D341Med (cell line): ENCODE results near the gene SAMD13.

Source experiments
- DNase-seq: peaks from one replicate; pipeline ENCODE4 v3.0.0; 2012; ENCODE audit warnings: low spot score

Gene SAMD13

GRCh38 chr1:84301004-84301784, at the start of gene SAMD13:
Gene SAMD13 (plus strand): TSS chr1:84301708. CDS start chr1:84303235, 1,527 bp downstream.
- peak; percentile 43 for DNase-seq

DNA sequence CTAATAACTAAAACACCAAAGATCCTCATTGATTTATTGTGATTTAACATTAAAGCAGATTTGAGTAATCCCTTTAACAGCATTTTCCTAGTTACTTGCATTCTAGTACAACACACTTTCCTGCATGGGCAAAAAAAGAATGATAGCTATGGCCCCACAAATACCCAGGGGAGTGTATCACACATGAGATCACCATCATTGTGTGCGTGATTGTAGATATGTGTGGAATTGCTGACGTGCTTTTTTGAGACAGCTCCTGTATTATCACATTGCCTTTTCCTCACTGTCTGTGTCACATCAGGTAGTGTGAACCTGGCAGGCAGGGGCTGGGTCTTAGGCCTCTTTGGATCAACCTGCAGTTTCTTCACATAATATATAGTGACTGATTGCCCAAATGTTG, 48.5 kb upstream of the SAMD13 start:
- DNase-seq: no peak

GRCh38 chr1:84253891-84254290, 47.6 kb upstream of the SAMD13 start:
- no peak for DNase-seq

DNA sequence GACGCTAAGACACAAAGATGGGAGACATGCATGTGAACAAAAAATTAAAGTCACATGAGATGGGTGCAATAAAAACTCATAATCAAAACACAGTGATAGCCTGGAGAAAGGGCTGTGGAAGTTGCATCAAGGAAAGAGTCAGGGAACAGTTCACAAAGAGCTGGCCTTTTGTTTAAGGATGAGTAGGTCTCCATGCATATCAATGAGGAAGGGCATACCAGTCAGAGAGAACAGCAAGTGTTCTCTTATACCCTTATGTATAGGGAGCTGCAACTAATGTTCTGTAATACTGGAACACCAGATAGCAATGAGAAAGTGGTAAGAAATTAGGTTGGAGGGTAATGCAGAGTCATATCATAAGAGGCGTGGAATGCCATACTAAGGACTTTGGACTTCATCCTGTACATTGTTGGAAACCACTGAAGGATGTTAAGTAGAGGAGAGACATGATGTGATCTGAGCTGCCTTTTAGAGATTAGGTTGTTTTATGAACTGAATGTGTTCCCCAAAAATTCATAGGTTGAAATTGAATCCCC, 46.7 kb upstream of the SAMD13 start:
- DNase-seq: no peak

- DNase-seq: no peak
These were observed 45.9 kb upstream of the SAMD13 start for GRCh38 chr1:84255582-84255981.

- DNase-seq: no peak
These were observed 43.9 kb upstream of the SAMD13 start for GRCh38 chr1:84257617-84258016.

DNA sequence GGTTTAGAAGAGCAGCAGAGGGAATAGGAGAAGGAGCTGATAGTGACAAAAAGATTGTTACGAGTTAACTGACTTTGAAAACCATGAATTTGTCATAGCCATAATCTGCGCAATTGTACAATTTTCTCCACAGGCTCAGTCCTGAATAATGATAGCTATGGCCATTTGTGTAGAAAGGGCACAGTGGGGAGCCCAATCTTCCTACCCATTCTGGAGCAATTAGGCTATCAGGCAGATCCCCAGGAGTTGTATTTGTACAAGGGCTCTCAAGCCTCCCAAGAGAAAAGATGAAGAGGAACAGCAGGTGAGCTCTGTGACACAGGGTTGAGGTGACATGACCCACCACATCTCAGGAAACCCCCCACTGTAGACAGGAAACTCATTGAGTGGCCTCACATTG, 42.1 kb upstream of the SAMD13 start:
- DNase-seq: no peak

- no peak for DNase-seq
These were observed 41.5 kb upstream of the SAMD13 start for GRCh38 chr1:84259989-84260388.

DNA sequence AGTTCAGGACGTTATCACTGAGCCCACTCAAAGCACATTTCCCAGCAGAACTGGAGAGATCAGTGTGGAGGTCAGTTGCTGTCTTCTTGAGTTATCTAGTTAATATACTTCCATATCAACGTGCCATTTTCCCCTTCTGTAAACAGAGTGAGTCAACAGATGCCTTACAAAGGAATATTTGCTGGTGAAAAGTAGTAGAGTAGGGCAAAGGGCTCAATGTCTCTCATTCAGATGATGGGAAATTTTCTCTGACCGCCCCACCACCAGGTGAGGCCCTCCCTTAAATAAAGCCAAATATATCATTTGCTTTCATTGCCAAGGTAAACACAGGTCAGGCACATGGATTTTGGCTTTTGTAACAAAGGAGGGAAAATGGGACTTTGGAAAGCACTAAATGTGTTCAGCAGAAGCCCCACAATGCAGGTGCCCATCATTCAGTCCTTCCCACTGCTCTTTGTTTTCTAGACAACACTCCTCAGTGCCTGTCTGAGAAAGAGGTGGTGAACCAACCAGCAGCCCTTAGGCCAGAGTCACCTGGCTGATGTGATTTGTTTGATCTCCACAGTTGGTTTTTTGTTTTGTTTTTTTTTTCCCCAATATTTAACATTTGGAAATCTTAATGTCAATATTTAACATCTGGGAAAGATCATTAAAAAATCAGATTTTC, 40.5 kb upstream of the SAMD13 start:
- DNase-seq: no peak

DNA sequence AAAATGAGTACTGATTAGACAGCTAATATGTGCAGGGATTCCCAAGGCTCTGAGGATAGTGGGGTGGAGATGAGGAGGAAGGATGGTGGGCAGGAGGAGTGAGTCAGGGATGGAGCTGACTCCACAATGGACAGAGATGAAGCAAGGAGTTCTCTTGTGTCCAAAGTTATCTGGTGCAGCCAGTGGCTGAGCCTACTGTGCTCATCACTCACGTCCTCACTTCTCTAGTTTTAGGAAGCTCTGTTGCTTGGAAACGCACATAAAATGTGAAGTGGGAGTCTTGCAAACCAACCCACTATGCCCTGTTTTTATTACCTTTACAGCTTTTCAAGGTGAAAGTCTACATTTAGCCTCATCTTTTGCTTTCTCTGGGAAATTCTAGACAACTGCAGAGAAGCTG, 36.5 kb upstream of the SAMD13 start:
- DNase-seq: no peak

GRCh38 chr1:84265867-84266266, 35.6 kb upstream of the SAMD13 start:
- DNase-seq: no peak

- DNase-seq: no peak
These were observed 34.8 kb upstream of the SAMD13 start for GRCh38 chr1:84266748-84267147.

DNA sequence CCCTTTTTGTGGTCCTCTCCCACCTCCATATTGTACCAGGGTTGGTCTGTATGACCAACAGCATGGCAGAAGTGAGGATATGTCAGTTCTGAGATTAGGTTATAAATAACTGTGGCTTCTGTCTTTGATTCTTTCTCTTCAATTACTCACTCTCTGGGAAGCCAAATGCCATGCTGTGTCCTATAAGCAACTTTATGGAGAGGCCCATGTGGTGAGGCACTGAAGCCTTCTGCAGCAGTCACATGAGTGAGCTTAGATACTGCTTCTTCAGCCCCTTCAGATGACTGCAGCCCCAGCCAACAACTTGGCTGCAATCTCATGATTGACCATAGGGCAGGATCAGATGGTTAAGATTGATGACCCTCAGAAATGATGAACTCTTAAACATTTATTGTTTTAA, 34.0 kb upstream of the SAMD13 start:
- no peak for DNase-seq

DNA sequence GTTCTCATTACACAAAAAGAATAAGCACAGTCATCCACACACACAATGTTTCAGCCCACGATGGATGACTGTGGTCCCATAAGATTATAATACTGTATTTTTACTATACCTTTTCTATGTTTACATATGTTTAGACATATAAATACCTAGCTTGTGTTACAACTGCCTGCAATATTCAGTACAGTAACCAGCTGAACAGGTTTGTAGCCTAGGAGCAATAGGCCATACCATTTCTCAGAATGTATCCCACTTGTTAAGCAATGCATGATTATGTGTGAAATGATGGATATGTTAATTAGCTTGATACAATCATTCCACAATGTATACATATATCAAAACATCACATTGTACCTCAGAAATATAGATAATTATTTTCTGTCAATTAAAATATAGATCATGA, 33.2 kb upstream of the SAMD13 start:
- DNase-seq: no peak

DNA sequence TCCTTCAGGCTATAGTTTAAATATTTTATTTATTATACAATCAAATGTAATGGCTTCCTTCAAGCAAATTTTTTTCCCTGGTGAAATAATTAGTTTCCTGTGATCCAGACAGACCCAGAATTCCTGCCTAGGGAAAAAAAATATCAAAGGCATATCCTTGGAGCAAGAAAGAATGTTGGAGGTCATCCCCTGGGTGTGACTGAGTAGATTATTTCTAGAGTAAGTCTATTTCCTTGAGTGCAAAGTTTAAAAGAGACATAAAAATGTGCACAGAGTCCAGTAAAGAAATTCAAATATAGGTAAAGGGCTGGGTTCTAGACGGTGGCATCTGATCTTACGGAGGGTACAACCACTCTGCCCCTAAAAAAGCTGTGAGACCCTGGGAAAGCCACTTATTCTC, 32.2 kb upstream of the SAMD13 start:
- no peak for DNase-seq

DNA sequence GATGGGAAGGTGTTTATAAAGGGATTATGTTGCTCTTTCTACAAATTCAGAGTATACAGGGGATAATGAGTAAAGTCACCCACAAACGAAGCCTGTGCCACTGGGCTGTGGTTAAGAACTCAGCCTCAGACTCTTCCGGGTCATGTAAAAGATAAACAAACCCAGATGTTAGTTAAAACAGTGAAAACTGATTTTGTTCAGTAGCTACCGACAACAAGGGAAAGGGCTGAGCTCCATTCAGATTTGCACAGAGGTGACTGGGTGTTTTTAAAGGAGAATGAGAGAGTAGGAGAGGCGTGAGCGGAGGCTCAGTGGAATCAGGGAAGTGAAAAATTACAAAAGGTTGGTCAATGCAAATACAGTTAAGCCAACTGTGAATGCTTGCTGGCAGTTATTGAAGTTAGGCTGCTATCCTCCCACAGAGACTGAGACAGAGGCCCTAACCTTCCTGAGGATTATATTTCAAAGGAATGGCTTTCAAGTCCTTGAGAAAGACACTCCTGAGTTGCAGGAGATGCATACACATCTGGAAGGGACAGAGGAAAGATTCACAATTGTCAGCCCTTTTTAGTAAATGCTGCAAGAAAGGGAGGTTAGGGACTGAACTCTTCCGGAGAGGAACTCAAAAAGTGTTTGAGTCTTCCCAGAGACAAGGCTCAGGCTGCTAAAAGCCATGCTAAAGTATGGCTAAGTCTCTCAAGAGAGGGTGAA, 29.9 kb upstream of the SAMD13 start:
- DNase-seq: no peak

GRCh38 chr1:84272401-84272800, 29.1 kb upstream of the SAMD13 start:
- no peak for DNase-seq

GRCh38 chr1:84277343-84278059, 24.0 kb upstream of the SAMD13 start:
- DNase-seq: no peak

DNA sequence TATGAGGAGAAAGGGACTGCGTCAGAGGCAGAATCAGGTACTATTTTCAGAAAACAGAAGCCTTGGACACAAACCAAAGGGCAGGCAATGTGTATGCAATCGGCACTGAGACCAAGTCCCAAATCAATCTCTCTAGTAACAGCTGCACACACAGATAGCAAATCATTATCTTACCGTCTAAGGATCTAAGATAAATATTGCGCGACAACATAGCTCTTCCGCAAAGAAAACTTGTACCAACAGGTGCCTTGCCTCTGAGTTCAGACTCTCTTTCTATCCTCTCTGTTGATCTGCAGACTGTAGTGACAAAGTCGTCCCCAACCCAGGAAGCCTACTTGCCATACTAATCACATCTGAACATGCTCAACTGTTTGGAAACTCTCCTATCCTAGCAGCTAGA, 22.6 kb upstream of the SAMD13 start:
- DNase-seq: no peak

DNA sequence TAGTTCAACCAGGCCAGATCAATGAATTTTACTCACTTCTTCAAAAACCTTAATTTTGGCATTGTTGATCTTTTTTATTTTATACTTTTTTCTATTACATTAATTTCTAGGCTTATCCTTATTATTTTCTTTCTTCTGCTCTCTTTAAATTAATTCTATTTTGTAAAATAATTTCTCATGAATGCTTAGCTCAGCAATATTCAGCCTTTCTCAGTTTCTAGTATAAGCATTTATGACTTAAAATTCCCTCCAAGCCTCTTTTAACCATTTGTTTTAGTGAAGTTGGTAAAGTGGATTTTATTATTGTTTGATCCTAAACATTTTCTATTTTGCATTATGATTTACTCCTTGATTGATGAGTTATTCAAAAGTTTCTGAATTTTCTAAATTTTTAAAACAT, 20.6 kb upstream of the SAMD13 start:
- DNase-seq: no peak

DNA sequence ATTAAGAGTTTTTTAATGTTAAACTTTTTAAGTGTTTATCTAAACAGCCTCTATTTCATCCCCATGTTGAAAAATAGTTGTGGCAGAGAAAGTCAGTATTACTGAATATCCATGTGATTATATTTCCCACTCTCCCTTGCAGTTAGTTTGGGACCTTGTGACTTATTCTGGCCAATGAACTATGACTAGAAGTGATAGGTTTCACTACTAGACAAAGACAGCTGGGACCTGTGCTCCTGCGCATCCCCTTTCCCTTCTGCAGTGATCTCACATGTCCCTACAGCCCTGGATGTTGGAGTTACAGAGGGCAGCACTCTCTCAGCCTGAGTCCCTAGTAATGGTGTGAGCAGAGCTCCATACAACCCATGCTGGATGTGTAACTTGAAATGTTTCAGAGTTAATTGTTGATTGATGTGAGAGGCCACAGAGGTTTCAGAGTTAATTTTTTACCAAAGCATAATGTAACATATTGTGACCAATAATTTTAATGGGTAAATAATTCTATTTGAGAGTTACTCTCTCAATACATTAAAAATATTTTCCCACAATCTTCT, 18.7 kb upstream of the SAMD13 start:
- DNase-seq: no peak

DNA sequence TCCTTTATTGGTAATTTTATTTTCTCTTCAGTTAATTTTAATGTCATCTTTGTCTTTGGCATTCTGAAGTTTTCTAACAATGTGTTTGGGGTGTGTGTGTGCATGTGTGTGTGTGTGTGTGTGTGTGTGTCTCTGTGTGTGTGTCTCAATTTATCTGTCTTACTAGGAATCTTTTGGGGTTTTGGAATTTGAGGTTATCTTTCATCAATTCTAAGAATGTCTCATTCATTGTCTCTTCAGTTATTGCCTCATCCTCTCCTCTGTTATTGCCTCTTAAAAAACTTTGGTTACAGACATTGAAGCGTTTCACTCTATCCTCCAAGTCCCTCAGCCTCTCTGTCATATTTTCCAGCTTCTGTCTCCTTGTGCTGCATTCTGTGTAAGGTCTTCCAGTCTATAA, 18.1 kb upstream of the SAMD13 start:
- no peak for DNase-seq
